GM10266 (cell line): ENCODE data around the gene RAN.
"Not testable (repeated sequence)": the region's sequence is repeated elsewhere in the genome, so short reads cannot be mapped to it uniquely, and the experiment has no call there.

Experiments
- DNase-seq: peaks from one replicate; pipeline ENCODE4 v3.0.0; 2012; ENCODE audit errors: extremely low spot score
- CTCF ChIP-seq: IDR thresholded peaks from 2 replicates; pipeline ENCODE4 v1.5.1; 2012; ENCODE audit warnings: mild to moderate bottlenecking, low read depth; ENCODE audit not compliant: control insufficient read depth, insufficient read depth; ENCODE audit errors: missing control alignments

The RAN gene

GRCh38 chr12:130881046-130881445, 9.2 kb downstream of the RAN start:
- no peak for TF ChIP-seq CTCF
- DNase-seq: no peak

GRCh38 chr12:130881548-130881947, 9.7 kb downstream of the RAN start:
- TF ChIP-seq CTCF: no peak
- no peak for DNase-seq

GRCh38 chr12:130887190-130887589, 15.3 kb downstream of the RAN start:
- DNase-seq: not testable (repeated sequence)

- TF ChIP-seq CTCF: no peak
- no peak for DNase-seq
These were observed 32.2 kb downstream of the RAN start for GRCh38 chr12:130904064-130904463.

DNA sequence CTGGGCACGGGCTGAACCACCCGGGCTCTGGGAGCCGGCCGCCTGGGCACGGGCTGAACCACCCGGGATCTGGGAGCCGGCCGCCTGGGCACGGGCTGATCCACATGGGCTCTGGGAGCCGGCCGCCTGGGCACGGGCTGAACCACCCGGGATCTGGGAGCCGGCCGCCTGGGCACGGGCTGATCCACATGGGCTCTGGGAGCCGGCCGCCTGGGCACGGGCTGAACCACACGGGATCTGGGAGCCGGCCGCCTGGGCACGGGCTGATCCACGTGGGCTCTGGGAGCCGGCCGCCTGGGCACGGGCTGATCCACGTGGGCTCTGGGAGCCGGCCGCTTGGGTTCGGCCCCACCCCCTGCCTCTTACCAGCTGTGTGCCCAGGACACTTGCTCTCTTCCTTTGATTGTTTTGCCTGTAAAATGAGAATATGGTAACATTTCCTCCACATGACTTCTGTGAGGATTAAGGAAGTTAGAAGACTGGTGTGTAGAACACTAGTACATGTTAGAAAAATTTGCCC, 33.1 kb downstream of the RAN start:
- not testable (repeated sequence) for DNase-seq

DNA sequence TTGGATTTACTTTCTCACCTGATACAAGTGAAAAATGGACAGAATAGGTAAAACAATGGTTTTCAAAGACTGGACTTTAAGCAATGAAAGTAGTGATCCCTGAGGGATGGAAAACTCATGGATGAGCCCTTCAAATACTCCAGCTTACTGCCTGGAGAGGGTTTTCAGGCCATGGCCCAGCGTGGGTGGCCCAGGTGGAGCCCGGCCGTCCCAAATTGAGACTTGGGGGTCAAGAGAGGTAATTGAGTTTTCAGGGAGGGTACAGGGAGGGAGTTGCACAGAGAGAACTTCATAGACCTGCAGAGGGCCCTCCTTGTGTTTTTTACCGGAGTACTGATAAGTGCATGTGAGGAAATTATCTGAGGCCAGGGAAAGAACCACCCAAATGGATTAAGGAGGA, 37.2 kb downstream of the RAN start:
- TF ChIP-seq CTCF: no peak
- no peak for DNase-seq

DNA sequence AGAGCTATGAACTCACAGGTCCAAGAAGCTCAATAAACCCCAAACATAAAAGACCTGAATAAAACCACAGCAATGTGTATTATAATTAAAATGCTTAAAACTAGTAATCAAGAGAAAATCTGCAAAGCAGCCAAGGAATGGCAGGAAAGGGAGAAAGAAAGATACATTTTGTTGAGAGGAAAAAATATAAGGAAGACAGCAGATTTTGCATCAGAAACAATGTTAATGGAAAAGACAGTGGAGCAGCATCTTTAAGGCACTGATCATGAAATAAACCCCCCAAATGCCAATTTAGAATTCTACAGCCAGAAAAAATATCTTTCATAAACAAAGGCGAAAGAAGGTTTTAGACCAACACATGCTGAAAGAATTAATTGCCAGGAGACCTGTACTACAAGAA, 39.3 kb downstream of the RAN start:
- TF ChIP-seq CTCF: no peak
- DNase-seq: no peak

DNA sequence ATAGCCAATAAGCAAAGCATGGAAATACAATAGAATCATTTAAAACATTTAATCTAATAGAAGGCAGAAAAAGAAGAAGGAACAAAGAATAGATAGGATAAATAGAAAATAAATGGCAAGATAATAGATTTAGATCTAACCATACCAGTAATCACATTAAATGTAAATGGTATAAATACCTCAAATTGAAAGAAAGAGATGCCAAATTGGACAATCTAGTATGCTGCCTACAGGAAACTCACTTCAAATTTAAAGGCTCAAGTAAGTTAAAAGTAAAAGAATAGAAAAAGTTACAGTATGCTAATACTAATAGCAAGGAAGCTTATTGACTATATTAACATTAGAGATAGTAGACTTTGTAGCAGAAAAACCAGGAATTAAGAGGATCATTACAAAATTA, 40.1 kb downstream of the RAN start:
- TF ChIP-seq CTCF: no peak
- DNase-seq: no peak
